H7 (cell line): Measurements from ENCODE around the gene ARHGEF10L. TPM values are rescaled to one million over a fixed set of nuclear protein-coding genes. Genes with fewer than 3 reads are reported as not detected.

Source experiments
- DNase-seq: peaks from one replicate; pipeline ENCODE4 v3.0.0; 2012
- H3K27me3 ChIP-seq: 2 replicates; pipeline ENCODE4 v1.6.0; 2011; ENCODE audit warnings: mild to moderate bottlenecking, low read length; ENCODE audit not compliant: control insufficient read depth, insufficient read depth
- H3K36me3 ChIP-seq: replicated peaks from 2 replicates; pipeline ENCODE4 v1.5.1; 2011; ENCODE audit warnings: low read length; ENCODE audit not compliant: control insufficient read depth, insufficient read depth
- H3K4me3 ChIP-seq: 2 replicates; pipeline ENCODE4 v1.5.1; 2011; ENCODE audit warnings: low read depth, mild to moderate bottlenecking, control low read depth, low read length, moderate library complexity; ENCODE audit not compliant: insufficient read depth
- total RNA-seq: library from RNA; depleted of rRNA; stranded (reverse); fragments of >200 nt; shearing (Covaris generic); gene quantifications from 2 replicates; pipeline ENCODE4 v1.2.3, GENCODE V29; 2014

Gene ARHGEF10L
- total RNA-seq, 1 experiment from 2014 or later = 54.8 TPM

DNA sequence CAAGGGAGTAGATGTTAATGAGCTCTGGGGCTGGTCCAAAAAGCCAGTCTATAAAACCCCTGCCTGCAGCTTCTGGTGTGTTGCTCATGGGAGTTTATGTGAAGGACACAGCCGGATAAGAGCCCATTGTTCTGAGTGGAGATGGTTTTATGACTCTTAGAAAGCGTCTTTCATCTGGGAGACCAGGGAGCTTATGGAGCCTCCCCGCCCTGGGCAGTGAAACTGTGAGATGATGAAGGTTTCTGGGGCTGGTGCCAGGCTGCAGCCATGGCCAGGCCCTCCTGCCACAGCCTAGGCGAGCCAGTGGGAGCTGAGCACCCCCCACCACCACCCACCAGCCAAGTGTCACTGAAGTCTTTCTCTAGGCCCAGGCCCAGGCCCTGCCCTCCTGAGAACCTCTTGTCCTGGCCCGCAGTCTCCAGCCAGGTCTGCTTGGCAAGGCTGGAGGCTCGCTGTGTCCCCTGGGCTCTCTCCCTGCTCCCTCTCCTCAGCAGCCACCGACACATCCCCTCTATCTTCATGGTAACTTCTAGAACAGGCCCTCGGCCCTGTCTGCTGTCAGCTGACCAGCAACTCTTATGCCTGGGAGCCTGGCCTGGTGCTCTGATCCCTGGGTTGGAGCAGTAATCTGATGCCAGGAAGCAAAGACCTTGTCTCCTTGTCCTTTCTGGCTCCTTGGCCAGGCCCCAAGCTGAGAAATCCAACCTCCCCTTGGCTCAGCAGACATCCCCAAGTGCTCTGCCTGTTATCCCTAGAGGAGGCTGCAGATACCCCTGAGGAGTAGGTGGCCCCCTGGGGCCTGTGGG is 7.6 kb upstream of the ARHGEF10L start:
- Histone ChIP-seq H3K36me3 (no peaks in the 10 kb centered on the region), H3K4me3 (no peak overlapping the region), H3K27me3 (no peaks in the 10 kb centered on the region)
- peak; percentile 38 for DNase-seq

DNA sequence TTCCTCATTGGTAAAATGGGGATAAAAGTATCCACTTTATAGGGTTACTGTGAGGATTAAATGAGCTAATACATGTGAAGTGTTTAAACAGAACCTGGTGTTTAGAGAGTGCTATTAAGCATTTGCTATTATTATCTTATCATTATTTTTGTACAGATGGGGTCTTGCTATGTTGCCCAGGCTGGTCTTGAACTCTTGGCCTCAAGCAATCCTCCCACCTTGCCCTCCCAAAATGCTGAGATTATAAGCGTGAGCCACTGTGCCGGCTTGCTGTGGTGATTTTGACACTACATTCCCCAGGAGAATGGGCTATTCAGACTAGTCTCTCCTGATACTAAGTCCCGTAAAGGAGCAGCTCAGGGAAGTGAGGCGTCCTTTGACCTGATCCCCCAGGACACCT is 6.3 kb upstream of the ARHGEF10L start:
- no peak for DNase-seq
- H3K27me3 ChIP-seq = no peaks in the 10 kb centered on the region
- no peaks in the 10 kb centered on the region for H3K36me3 ChIP-seq
- H3K4me3 ChIP-seq = no peak overlapping the region

DNA sequence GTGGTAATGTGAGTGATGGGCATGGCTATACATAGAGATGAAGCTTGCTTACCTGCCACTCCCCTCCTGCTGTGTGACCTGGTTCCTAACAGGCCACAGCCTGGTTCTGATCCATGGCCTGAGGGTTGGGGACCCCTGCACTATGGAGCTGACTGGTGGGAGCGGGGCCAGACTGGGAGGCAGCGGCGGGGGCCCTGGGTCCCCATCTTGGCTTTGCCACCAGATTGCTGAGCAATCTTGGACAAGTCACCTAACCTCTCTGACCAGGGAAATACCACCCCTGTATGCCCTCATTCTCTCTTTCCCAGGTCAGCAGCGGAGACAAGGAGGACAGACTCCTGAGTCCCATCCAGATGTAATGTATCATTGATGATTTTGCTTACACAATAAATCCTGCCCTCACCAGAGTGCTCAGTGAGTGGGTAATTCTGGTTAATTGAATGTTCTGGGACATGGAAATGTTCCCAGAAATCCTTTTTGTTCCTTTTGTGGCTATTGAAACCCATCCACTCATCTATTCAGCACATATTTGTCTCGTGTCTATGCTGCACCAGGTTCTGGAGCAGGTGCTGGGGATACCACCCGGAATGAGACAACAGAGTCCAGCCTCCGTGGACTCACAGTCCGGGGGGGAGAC is 4.1 kb upstream of the ARHGEF10L start:
- Histone ChIP-seq H3K27me3 (no peaks in the 10 kb centered on the region; the same call in 1 of the 2 replicates), H3K4me3 (no peak overlapping the region), H3K36me3 (no peaks in the 10 kb centered on the region)
- DNase-seq = no peak

DNA sequence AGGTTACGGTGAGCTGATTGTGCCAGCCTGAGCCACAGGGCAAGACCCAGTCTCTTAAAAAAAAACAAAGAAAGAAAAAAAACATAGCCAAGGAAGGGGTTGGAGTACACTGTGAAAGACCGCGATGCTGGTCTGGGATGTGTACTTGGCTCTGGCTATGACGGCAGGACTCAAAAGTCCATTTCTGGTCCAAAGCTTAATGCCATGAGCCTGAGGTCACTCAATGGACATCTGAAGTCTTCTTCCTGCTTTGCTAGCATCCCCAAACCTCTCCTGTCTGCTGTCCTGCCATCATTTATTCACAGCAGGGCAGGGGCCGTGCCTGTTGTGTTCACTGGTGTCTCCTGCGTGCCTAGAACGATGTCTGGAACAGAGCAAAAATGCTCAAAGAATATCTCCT is 1.5 kb upstream of the ARHGEF10L start:
- Histone ChIP-seq H3K4me3 (no peak overlapping the region), H3K36me3 (no peaks in the 10 kb centered on the region; the same call in 1 of the 2 replicates), H3K27me3 (no peaks in the 10 kb centered on the region; the same call in 1 of the 2 replicates)
- DNase-seq = no peak

DNA sequence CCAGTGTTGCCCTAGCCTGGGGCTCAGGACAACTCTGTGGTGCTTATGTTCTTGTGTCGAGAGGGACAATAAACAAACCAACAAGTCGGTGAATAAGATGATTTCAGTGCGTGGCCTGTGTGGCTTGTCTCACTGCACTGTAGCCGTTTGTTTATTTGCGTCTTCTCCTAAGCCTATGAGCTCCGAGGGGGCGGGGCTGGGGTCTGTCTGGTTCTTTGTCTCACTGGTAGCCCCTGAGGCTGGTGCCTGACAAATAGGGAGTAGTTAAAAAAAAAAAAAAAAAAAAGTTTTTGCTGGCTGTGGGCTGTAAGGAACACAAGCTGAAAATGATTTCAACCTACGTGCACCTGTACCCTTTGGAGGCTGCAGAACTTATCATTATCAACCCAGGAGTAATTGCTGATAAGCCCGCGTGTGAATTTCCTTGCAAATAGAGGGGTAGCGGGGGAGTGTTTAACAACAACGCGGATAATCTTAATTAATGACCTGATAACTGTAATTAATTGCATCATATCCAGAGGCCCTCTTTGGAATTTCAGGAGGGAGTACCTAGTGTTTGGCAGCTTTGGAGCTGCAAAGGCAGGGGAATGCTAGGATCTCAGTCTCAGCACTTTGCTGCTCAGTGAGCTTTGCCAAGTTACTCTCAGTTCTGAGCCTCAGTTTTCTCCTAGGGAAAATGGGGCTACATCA is 925 bp upstream of the ARHGEF10L start:
- Histone ChIP-seq H3K4me3 (peak overlapping the region; percentile 49), H3K27me3 (no peaks in the 10 kb centered on the region; the same call in 1 of the 2 replicates), H3K36me3 (no peaks in the 10 kb centered on the region; the same call in 1 of the 2 replicates)
- peak; percentile 90 for DNase-seq

DNA sequence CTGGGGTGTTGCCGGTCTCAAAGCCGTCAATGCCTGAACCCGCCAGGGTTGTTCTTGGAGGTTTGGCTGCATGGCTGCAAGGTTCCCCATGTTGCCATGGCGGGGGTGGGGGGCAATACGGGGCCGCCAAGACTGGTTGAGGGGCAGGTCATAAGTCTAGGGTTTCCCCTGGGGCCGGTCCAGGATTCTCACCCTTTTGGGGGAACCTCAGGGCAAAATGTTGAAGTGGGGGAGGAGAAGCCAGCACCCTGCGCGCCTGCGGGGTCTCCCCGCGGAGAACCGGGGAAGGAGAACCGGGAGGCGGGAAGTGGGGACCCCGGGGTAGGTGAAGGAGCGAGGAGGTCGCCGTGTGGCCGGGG is 401 bp upstream of the ARHGEF10L start:
- Histone ChIP-seq H3K4me3 (peak overlapping the region; percentile 49), H3K36me3 (no peaks in the 10 kb centered on the region; the same call in 1 of the 2 replicates), H3K27me3 (no peaks in the 10 kb centered on the region; the same call in 1 of the 2 replicates)
- DNase-seq = no peak

DNA sequence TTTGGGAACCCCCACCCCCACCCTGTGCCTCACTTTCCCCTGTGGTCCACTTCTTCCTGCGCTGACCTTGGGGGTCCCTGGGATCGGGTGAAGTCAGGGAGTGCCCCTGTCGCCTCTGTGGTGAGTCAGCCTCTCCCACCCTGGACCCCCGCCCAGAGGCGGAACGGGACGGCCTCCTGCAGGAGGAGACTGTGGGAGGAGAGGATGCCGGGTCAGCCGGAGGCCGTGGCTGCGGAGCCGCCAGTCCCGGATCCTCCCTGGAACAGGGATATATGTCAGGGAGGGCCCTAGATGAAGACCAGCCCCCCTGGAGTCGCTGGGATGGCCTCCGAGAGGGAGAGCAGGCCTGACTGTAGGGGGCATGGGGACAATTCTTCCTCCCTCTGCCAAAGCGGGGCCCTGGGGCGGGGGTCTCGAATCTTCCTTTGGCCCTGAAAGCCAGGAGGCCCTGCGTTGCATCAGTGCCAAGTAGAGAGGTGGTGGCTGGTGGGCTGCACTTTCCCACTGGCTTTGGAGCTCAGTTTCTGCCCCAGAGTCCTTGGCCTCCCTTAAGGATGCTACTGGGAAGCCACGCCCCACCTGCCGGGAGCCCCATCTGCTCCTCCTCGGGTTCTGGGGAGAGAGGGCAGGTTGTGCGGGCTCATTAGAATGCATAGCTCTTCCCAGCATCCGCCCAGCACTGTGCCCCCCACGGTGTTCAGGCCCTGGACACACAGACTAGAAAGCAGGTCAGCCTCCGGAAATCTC is 930 bp downstream of the ARHGEF10L start:
- no peaks in the 10 kb centered on the region; the same call in 1 of the 2 replicates for H3K36me3 ChIP-seq
- H3K27me3 ChIP-seq = no peaks in the 10 kb centered on the region; the same call in 1 of the 2 replicates
- H3K4me3 ChIP-seq = peak overlapping the region; percentile 96
- DNase-seq = peak; percentile 91

DNA sequence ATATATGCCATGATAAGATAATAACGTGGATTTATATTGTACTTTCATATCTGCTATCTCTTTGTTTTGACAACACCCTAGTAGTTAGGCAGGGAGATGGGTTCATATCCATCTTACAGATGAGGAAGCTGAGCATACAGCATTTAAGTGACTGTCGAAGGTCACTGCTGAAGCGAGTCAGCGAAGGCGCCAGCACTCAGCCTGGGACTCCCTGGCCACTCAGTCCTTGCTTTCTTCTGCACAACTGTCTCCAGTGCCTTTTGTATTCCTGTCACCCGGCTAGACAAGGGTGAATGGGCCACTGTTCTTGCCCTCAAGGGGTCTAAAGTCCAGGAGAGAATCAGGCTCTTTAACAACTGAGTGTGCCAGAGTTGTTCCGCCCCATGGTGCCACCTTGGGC is 3.1 kb downstream of the ARHGEF10L start:
- DNase-seq = no peak
- H3K27me3 ChIP-seq = no peaks in the 10 kb centered on the region; the same call in 1 of the 2 replicates
- no peak overlapping the region for H3K4me3 ChIP-seq
- H3K36me3 ChIP-seq = no peaks in the 10 kb centered on the region; the same call in 1 of the 2 replicates

DNA sequence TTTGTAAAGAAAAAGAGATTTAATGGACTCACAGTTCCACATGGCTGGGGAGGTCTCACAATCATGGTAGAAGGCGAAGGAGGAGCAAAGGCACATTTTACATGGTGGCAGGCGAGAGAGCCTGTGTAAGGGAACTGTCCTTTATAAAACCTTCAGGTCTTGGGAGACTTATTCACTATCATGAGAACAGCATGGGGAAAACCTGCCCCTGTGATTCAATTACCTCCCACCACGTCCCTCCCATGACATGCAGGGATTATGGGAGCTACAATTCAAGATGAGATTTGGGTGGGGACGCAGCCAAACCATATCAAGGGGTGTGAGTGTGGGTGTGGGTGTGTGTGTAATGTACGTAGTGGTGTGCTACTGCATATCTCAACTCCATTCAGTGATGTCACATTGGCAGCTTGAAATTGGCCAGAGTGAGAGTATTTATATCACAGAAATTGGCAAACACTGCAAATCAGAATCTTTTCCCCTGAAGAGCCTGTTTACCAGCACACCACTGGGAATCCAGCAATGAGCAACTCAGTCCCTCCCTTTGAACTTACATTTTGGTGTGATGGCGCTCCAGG is 5.4 kb downstream of the ARHGEF10L start:
- Histone ChIP-seq H3K36me3 (no peaks in the 10 kb centered on the region; the same call in 1 of the 2 replicates), H3K27me3 (no peaks in the 10 kb centered on the region; the same call in 1 of the 2 replicates), H3K4me3 (no peak overlapping the region)
- DNase-seq = no peak

DNA sequence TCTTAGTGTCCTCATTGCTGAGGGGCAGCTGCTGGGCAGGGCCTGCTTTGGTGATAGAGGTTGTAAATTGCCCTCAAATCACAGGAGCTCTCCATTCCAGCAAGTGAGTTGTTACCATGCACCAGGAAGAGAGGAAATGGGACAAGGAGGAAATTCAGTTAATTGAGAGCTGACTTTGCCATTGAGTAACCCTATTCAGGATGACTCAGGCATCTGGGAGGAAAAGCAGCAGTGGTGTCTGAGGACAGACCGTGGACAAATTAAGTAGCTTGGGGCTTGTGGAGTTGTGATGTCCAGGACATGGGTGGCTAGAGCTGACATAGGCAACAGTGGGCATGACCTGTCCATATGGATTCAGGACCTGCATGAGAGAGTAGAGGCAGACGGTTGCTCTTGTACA is 5.9 kb downstream of the ARHGEF10L start:
- no peaks in the 10 kb centered on the region; the same call in 1 of the 2 replicates for H3K36me3 ChIP-seq
- no peak overlapping the region for H3K4me3 ChIP-seq
- DNase-seq = no peak
- H3K27me3 ChIP-seq = no peaks in the 10 kb centered on the region

DNA sequence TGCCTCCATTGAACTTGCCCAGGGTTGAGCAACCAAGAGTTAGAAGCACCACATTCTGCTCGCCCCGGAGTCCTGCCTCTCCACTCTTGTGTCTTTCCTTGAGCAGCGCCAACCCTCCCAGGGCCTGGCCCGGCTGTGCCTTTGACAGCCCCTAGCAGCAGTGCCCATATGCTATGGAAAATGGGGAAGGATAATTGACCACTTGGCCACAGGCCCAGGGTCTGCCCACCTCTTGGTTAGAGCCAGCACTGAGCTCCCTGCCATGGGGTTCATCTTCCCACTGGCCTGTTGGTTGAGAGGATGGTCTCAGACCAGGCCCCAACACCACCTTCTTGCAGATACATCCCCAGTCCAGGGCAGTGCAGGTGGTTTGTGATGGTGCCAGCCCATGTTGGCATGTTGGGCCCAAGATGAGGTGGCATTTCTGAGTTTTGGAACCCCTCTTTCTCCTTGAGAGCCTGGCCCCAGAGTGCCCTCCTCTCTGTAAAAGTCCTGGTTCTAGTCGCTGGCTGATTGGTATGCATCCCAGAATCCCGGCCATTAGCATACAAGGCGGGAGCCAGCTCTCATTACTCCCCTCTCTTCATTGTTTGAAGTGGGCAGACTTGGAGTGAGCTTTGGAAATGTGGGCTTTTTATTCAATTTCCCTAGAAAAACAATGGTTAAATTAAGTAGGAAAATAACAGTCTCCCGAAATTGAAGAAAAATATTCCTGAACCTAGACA is 7.6 kb downstream of the ARHGEF10L start:
- no peaks in the 10 kb centered on the region for H3K27me3 ChIP-seq
- no peak overlapping the region for H3K4me3 ChIP-seq
- DNase-seq = peak; percentile 72
- no peaks in the 10 kb centered on the region; the same call in 1 of the 2 replicates for H3K36me3 ChIP-seq

DNA sequence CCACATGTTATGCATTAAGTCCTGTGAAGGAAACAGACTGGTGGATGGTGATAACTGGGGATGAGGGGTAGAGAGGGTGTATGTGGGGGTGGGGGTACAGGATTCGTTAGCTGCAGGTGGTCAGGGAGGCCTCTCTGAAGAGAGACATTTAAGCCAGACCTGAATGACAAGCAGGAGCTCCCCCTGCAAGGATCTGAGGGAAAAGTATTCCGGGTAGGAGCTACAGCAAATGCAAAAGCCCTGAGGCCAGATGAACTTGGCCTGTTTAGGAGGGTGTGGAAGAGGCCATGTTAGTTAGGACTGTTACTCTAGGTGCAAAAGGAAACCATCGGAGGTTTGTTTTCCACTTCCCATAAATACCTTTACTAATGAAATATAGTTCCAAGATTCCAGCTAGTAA is 9.9 kb downstream of the ARHGEF10L start:
- H3K36me3 ChIP-seq = no peaks in the 10 kb centered on the region; the same call in 1 of the 2 replicates
- no peaks in the 10 kb centered on the region for H3K27me3 ChIP-seq
- no peak for DNase-seq
- H3K4me3 ChIP-seq = no peak overlapping the region
